Adrenal gland (tissue), 12 donors: ENCODE measurements around the gene HMCN2. TPM values are rescaled to one million over a fixed set of nuclear protein-coding genes. Genes with fewer than 3 reads are reported as not detected.

Experiments used
- DNase-seq, 7 donors: peaks; one replicate each; pipeline ENCODE4 v3.0.0-alpha.2; 2019 to 2020
- H3K27ac ChIP-seq, 5 donors: fragments of 200-600 bp; sonication (generic) in 4 of 5; 1 replicate in 3 of 5; 2 replicates in 2 of 5; pipeline versions ENCODE4 v1.5.1 to v1.8.0; 2016 to 2020; ENCODE audit warnings: mild to moderate bottlenecking in 1 of 5
- H3K27me3 ChIP-seq: fragments of 200-600 bp; 2 replicates; pipeline ENCODE4 v1.8.0; 2021
- H3K36me3 ChIP-seq, 2 donors: fragments of 200-600 bp; replicated peaks in 1 of 2; 1 replicate in 1 of 2; 2 replicates in 1 of 2; pipeline versions ENCODE4 v1.5.1 to v1.8.0; 2018 to 2022
- H3K4me1 ChIP-seq, 2 donors: fragments of 200-600 bp; replicated peaks in 1 of 2; 1 replicate in 1 of 2; 2 replicates in 1 of 2; pipeline versions ENCODE4 v1.5.1 to v1.8.0; 2018 to 2021
- H3K4me3 ChIP-seq, 4 donors: fragments of 200-600 bp; sonication (generic) in 3 of 4; one replicate each; pipeline ENCODE4 v1.5.1; 2016 to 2018
- H3K9me3 ChIP-seq, 3 donors: fragments of 200-600 bp; sonication (generic) in 1 of 3; replicated peaks in 1 of 3; 1 replicate in 2 of 3; 2 replicates in 1 of 3; pipeline versions ENCODE4 v1.5.1 to v1.8.0; 2016 to 2021
- CTCF ChIP-seq, 6 experiments: fragments of 450-650 bp in 4 of 6; fragments of 200-600 bp in 2 of 6; sonication (generic) in 1 of 6; IDR thresholded peaks; 1 replicate in 5 of 6; 2 replicates in 1 of 6; pipeline versions ENCODE4 v1.5.1 to v1.8.0; 2016 to 2021; ENCODE audit warnings: antibody characterized with exemption in 6 of 6, mild to moderate bottlenecking in 2 of 6, moderate library complexity in 1 of 6
- POLR2A ChIP-seq, 2 donors: fragments of 450-650 bp; IDR thresholded peaks; one replicate each; pipeline ENCODE4 v1.6.1; 2017; ENCODE audit warnings: antibody characterized with exemption in 2 of 2, mild to moderate bottlenecking in 2 of 2, moderate library complexity in 1 of 2
- WGBS, 4 donors: extraction: QIAGEN DNeasy Blood & Tissue Kit in 2 of 4; methylation state at CpG; one replicate each; pipeline versions ENCODE4 v1.1.5 to v1.1.7; 2013 to 2017; 5-methylcytosine and 5-hydroxymethylcytosine counted together
- intact Hi-C, 2 donors: fragments of 100-400 bp; cut with DNase I; formaldehyde crosslinking; loops; one replicate each; pipeline versions ENCODE4 v1.14.1 to v1.15.0; 2022 to 2023
- polyA plus RNA-seq, 3 donors: library from polyadenylated mRNA; stranded (reverse); fragments of 200-250 nt in 2 of 3; fragments of 350-450 nt in 1 of 3; fragmentation: Illumina TruSeq in 1 of 3; extraction: RNeasy Lipid Tissue Mini Kit (QIAGEN cat#74804) in 1 of 3; gene quantifications; one replicate each; pipeline ENCODE4 v1.2.3, GENCODE V29; 2013 to 2014
- total RNA-seq, 9 donors: library from RNA; depleted of rRNA in 4 of 9; stranded (reverse); fragments of >200 nt in 4 of 9; fragments of 120-200 nt in 1 of 9; fragmentation: NEBNext Ultra II Directional in 1 of 9; extraction: Animal tissue kit (Norgen Biotek cat#: 25700) in 1 of 9; gene quantifications; one replicate each; pipeline versions ENCODE4 v1.1.0 to v1.2.4, GENCODE V29; 2013 to 2023
- donor health status: healthy with polysubstance abuse.
- donor health status: Bipolar disorder and iron deficiency.
- donor health status: DM: yes; HTN: yes; CAD: no.
- donor health status: DM: no; HTN: no; CAD: no.
- donor health status: DM: no; HTN: no; CAD: no.
- donor health status: DM: yes; HTN: yes; CAD: no.

HMCN2 gene
- total and polyA plus RNA-seq, 12 donors, result 0.05 to 25.8 (median 0.42) TPM; not detected in 1

DNA sequence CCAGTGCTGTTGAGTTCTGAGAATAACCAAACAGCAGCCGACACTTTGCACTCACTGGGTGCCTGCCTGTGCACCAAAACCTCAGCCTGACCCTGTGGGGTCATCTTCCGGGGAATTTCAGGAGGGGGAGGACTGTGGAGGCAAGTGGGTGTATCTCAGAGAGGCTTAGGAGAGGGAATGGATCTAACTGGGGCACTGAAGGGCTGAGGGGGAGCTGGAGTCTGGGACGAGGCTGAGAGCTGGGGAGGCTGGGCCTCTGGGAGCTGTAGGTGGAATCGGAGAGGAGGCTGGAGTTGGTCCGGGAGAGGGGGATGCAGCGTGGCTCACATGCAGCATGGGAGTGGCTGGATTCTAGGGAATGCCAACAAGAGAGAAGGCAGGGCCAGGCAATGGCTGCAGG, 164.3 kb downstream of the HMCN2 start:
- Histone ChIP-seq H3K9me3 (no peaks in the 10 kb centered on the region), H3K4me3 (no peak overlapping the region), H3K4me1 (peaks cover 3 to 13% of the 10 kb centered on the region in 2 donors), H3K36me3 (no peaks in the 10 kb centered on the region), H3K27ac (no peak overlapping the region), H3K27me3 (no peaks in the 10 kb centered on the region)
- TF ChIP-seq POLR2A (IDR thresholded peaks at IDR 0.05), result no peak
- TF ChIP-seq CTCF (IDR thresholded peaks at IDR 0.05), result no peak
- 87 to 95% (median 88%) methylated on average over 6 of the region's 6 CpGs for WGBS, 4 donors
- no peak for DNase-seq
- intact Hi-C loops, result no loop called here

GRCh38 chr9:130430232-130430631, 164.7 kb downstream of the HMCN2 start:
- TF ChIP-seq CTCF (IDR thresholded peaks at IDR 0.05) (no peak), POLR2A (IDR thresholded peaks at IDR 0.05) (no peak)
- Histone ChIP-seq H3K36me3 (no peaks in the 10 kb centered on the region), H3K27me3 (no peaks in the 10 kb centered on the region), H3K9me3 (no peaks in the 10 kb centered on the region), H3K4me1 (peaks cover 3 to 13% of the 10 kb centered on the region in 2 donors), H3K4me3 (no peak overlapping the region), H3K27ac (no peak overlapping the region)
- intact Hi-C loops, result no loop called here
- DNase-seq, result no peak
- 92 to 98% (median 93%) methylated on average over 14 to 18 of the region's 18 CpGs for WGBS, 4 donors

DNA sequence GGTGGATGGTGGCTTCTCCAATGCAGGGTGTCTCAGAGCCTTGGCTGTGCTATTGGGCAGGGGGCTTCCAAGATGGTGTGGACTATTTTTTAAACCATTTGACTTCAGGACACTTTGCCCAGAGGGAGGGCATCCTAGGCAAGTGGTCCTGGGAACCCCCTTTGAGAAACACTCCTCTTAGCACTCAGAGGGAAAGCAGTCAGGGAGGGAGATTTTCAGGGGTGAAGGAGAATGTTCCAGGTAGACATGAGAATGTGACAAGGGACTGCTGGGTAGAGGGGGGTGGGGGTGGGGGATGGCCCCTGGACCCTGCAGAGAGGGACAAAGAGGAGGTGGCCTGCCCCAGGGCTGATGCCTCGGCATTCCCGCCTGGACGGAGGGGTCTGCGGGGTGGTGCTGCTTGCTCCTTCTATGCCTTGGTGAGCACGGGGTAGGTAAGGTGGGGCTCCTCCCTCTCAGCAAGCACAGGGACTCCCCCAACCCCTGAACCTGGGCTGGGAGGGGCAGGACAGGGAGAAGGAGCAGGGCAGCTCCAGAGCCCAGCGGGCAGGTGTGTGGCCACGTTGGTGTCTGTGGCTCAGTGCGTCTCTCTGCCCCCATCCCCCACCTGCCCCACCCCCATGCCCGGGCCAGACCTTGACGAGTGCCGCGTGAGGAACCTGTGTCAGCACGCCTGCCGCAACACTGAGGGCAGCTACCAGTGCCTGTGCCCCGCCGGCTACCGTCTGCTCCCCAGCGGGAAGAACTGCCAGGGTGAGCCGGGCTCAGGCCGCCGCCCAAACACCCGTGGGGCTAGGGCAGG, 165.4 kb downstream of the HMCN2 start:
- intact Hi-C loops, result no loop called here

More for the DNA sequence above, 165.4 kb downstream of the HMCN2 start:
- H3K4me3 ChIP-seq, result no peak overlapping the region
- DNase-seq, result no peak
- no peak for TF ChIP-seq CTCF (IDR thresholded peaks at IDR 0.05)
- no peak for TF ChIP-seq POLR2A (IDR thresholded peaks at IDR 0.05)
- H3K27ac ChIP-seq, result no peak overlapping the region
- WGBS, 4 donors, result 91 to 94% (median 92%) methylated on average over 7 to 22 of the region's 22 CpGs
- no peaks in the 10 kb centered on the region for H3K9me3 ChIP-seq
- H3K36me3 ChIP-seq, result no peaks in the 10 kb centered on the region
- no peaks in the 10 kb centered on the region for H3K27me3 ChIP-seq
- peaks cover 3 to 13% of the 10 kb centered on the region in 2 donors for H3K4me1 ChIP-seq
